Measurements from ENCODE around the gene MYADM. TPM values are rescaled to one million over a fixed set of nuclear protein-coding genes. Genes with fewer than 3 reads are reported as not detected.
A peak's percentile ranks its signal among the peaks of the same experiment; 100 is the strongest.

The MYADM gene
- total and polyA plus RNA-seq, 2 of the 13 experiments (the other 11 are each of a cell fraction or from before 2014, with no cell fraction given), result 19.9 to 38.1 TPM

DNA sequence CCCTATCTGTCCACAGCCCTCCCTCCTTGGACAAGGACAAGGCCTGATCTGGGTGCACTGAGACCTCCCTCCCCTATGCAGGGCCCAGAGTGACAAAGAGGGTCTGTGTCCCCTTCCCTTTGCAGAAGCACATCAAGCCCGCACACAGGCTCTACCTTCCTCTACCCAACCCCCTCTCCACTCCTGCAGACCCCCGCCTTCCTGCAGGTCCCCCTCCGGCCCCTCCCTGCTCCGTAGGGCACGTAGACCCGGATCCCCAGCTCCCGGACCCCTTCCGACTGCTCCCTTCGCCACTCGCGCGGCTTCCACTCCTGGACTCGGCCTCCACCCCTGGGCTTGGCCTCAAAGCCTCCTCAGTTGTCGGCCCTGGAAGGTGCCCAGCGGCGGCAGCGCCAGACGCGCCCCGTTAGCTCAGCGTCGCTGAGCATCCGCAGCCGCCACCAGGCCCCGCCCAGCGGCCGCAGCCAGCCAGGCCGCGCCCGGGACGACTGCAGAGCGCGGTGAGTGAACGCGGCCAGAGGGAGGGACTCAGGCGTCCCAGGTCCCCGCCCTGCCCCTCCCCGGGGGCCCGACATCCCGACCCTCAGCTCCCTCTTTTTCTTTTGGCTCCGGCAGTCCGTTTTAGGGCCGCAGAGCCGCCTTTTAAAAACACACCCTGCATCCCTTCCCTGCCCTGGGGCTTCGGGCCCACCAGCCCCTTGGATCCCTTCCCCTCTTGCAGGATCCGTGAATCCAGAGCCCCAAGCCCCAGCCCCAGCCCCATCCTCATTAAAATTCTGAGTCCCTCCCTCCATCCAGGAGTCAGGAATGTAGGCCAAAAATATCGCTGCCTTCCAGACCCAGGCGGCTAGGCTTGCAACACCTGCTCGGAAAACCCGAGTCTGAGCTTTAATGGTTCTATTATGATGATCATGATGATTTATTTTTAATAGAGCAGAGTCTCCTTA lies 1.5 kb upstream of the MYADM start (continued):
- no peak for TF ChIP-seq ZNF891 (CRISPR knock-in tag; IDR thresholded peaks at IDR 0.05)
- no peak for TF ChIP-seq TGIF2 (CRISPR knock-in tag; IDR thresholded peaks at IDR 0.05)
- TF ChIP-seq, protein P1, sequence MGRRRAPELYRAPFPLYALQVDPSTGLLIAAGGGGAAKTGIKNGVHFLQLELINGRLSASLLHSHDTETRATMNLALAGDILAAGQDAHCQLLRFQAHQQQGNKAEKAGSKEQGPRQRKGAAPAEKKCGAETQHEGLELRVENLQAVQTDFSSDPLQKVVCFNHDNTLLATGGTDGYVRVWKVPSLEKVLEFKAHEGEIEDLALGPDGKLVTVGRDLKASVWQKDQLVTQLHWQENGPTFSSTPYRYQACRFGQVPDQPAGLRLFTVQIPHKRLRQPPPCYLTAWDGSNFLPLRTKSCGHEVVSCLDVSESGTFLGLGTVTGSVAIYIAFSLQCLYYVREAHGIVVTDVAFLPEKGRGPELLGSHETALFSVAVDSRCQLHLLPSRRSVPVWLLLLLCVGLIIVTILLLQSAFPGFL (CRISPR knock-in tag; IDR thresholded peaks at IDR 0.05), result no peak
- TF ChIP-seq PBX2 (CRISPR knock-in tag; IDR thresholded peaks at IDR 0.05), result no peak
- TF ChIP-seq, protein P2, sequence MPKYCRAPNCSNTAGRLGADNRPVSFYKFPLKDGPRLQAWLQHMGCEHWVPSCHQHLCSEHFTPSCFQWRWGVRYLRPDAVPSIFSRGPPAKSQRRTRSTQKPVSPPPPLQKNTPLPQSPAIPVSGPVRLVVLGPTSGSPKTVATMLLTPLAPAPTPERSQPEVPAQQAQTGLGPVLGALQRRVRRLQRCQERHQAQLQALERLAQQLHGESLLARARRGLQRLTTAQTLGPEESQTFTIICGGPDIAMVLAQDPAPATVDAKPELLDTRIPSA (CRISPR knock-in tag; IDR thresholded peaks at IDR 0.05; ENCODE audit: borderline replicate concordance), result no peak
- TF ChIP-seq HES4 (CRISPR knock-in tag; IDR thresholded peaks at IDR 0.05; ENCODE audit: borderline replicate concordance), result peak; percentile 6; the same call in 1 of the 2 replicates
- TF ChIP-seq MZF1 (CRISPR knock-in tag; IDR thresholded peaks at IDR 0.05; ENCODE audit: borderline replicate concordance), result no peak
- TF ChIP-seq HMG20B (CRISPR knock-in tag; conservative IDR thresholded peaks at IDR 0.05), result no peak
- peak; percentile 73 for TF ChIP-seq TAF1 (CRISPR knock-in tag; IDR thresholded peaks at IDR 0.05)
- TF ChIP-seq ARNT2 (CRISPR knock-in tag; IDR thresholded peaks at IDR 0.05; ENCODE audit: low read depth), result 0 out of 2 replicates have a peak, but pooled peaks have one; percentile 45
- no peak for TF ChIP-seq NFATC3 (CRISPR knock-in tag; IDR thresholded peaks at IDR 0.05)
- TF ChIP-seq, protein P3, sequence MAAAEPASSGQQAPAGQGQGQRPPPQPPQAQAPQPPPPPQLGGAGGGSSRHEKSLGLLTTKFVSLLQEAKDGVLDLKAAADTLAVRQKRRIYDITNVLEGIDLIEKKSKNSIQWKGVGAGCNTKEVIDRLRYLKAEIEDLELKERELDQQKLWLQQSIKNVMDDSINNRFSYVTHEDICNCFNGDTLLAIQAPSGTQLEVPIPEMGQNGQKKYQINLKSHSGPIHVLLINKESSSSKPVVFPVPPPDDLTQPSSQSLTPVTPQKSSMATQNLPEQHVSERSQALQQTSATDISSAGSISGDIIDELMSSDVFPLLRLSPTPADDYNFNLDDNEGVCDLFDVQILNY (CRISPR knock-in tag; conservative IDR thresholded peaks at IDR 0.05), result no peak
- TF ChIP-seq, protein P4, sequence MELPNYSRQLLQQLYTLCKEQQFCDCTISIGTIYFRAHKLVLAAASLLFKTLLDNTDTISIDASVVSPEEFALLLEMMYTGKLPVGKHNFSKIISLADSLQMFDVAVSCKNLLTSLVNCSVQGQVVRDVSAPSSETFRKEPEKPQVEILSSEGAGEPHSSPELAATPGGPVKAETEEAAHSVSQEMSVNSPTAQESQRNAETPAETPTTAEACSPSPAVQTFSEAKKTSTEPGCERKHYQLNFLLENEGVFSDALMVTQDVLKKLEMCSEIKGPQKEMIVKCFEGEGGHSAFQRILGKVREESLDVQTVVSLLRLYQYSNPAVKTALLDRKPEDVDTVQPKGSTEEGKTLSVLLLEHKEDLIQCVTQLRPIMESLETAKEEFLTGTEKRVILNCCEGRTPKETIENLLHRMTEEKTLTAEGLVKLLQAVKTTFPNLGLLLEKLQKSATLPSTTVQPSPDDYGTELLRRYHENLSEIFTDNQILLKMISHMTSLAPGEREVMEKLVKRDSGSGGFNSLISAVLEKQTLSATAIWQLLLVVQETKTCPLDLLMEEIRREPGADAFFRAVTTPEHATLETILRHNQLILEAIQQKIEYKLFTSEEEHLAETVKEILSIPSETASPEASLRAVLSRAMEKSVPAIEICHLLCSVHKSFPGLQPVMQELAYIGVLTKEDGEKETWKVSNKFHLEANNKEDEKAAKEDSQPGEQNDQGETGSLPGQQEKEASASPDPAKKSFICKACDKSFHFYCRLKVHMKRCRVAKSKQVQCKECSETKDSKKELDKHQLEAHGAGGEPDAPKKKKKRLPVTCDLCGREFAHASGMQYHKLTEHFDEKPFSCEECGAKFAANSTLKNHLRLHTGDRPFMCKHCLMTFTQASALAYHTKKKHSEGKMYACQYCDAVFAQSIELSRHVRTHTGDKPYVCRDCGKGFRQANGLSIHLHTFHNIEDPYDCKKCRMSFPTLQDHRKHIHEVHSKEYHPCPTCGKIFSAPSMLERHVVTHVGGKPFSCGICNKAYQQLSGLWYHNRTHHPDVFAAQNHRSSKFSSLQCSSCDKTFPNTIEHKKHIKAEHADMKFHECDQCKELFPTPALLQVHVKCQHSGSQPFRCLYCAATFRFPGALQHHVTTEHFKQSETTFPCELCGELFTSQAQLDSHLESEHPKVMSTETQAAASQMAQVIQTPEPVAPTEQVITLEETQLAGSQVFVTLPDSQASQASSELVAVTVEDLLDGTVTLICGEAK (IDR thresholded peaks at IDR 0.05), result no peak
- TF ChIP-seq, protein P4 (CRISPR knock-in tag; IDR thresholded peaks at IDR 0.05), result no peak
- peak; percentile 6 for TF ChIP-seq SRSF1 (optimal IDR thresholded peaks at IDR 0.05; ENCODE audit: low read depth, low read length)
- TF ChIP-seq ZNF605 (CRISPR knock-in tag; IDR thresholded peaks at IDR 0.05), result no peak

All from HepG2 (cell line).